Stomach smooth muscle (tissue), 2 donors: ENCODE results near the gene MAML2.

Source experiments
- H3K27ac ChIP-seq: one replicate; pipeline ENCODE4 v1.7.0; 2013; ENCODE audit warnings: mild to moderate bottlenecking, low read length, inconsistent platforms
- H3K27me3 ChIP-seq, 2 donors: one replicate each; pipeline ENCODE4 v1.7.0; 2013; ENCODE audit warnings: low read length in 2 of 2; ENCODE audit not compliant: insufficient read depth in 2 of 2, control insufficient read depth in 1 of 2
- H3K36me3 ChIP-seq, 2 donors: one replicate each; pipeline ENCODE4 v1.7.0; 2013; ENCODE audit warnings: low read length in 2 of 2; ENCODE audit not compliant: control insufficient read depth in 2 of 2, insufficient read depth in 2 of 2
- H3K4me1 ChIP-seq: one replicate; pipeline ENCODE4 v1.7.0; 2013; ENCODE audit warnings: low read length; ENCODE audit not compliant: control insufficient read depth, insufficient read depth
- H3K4me3 ChIP-seq, 2 donors: one replicate each; pipeline ENCODE4 v1.7.0; 2013; ENCODE audit warnings: low read length in 2 of 2
- H3K9ac ChIP-seq, 2 donors: one replicate each; pipeline ENCODE4 v1.7.0; 2013; ENCODE audit warnings: low read length in 2 of 2, mild to moderate bottlenecking in 1 of 2
- H3K9me3 ChIP-seq, 2 donors: one replicate each; pipeline ENCODE4 v1.7.0; 2013; ENCODE audit warnings: low read length in 2 of 2; ENCODE audit not compliant: control insufficient read depth in 2 of 2
- donor health status: healthy.
- donor health status: Pancreatic carcinoma.

Gene MAML2

DNA sequence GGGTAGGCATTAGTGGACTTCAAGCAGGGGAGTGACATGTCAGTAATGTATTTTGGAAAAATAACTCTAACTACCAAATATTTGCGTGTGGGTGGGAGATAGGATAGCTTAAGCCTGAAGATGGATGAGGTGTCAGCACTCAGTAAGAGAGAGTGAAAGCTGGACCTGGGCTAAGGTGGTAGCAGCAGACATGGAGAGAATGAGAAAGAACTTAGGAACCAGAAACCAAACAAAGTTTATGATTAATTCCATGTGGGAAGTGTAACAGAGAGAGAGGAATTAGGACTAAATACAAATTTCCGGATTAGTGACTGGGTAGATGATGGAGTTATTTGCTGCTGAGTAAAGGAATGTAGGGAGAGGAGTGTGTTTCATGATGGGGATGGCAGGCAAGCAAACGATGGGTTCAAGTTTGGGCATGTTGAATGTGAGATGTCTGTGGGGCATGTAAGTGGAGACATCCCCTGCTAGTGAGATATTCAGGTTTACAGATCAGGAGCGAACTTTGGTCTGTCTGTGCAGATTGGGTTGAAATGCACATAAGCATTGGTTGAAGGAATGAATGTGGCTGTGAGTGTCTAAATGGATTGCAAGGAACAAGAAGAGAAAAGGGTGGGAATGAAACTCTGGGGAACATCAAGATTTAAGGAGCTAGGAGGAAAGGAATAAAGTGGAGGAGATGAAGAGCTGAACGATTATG lies 233.5 kb downstream of the MAML2 start:
- Histone ChIP-seq H3K27me3 (no peaks in the 10 kb centered on the region), H3K9ac (no peak overlapping the region), H3K27ac (no peak overlapping the region), H3K36me3 (no peaks in the 10 kb centered on the region), H3K4me3 (no peak overlapping the region), H3K9me3 (no peaks in the 10 kb centered on the region), H3K4me1 (peaks cover 8% of the 10 kb centered on the region)

DNA sequence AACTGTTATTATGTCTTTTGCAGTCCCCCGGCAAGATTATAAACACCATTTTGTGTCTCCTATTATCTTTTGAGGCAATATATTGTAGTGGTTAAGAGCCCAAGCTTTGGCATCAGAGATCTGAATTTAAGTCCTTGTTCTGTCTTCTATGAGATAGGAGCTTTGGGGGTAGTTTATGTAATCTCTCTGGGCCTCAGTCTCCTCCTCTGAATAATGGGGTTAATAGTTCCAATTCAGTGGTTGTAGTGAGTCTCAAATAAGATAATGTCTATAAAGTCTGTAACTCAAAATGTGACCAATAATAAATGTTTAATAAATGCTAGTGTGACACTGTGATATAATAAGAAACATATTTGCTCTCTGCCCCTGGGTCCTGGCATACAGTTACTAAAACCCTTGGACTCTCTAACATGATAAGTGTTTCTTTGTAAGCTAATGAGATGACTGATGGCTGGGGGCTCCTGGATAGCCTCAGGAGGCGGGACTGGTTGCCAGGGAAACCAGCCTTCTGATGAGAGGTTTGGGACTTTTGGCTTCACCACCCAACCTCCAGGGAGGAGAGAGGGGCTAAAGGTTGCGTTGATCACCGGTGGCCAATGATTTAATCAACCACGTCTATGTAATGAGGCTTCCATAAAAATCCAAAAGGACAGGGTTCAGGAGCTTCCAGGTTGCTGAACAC lies 235.7 kb downstream of the MAML2 start:
- Histone ChIP-seq H3K4me1 (no peaks in the 10 kb centered on the region), H3K27ac (no peak overlapping the region), H3K27me3 (no peaks in the 10 kb centered on the region), H3K9me3 (no peaks in the 10 kb centered on the region), H3K4me3 (no peak overlapping the region), H3K9ac (no peak overlapping the region), H3K36me3 (no peaks in the 10 kb centered on the region)

DNA sequence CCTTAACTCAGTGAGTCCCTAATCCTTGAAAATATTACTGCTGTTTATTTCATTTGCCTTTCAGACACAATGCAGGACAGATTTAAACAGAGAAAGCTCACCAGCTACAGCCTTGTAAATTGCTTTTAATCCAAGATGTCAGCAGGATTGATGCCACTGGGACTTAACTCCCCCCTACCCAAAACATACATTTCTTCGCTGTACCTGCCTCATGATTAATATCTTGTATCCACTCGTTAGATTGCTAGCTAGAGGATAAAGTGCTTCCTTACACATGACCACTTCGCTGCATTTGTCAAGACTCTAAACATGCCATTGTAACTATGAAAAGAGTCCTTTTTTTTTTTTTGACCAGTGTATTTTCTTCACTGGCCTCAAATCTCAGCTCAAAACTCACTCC lies 236.3 kb downstream of the MAML2 start:
- H3K27ac ChIP-seq: no peak overlapping the region
- H3K4me3 ChIP-seq: no peak overlapping the region
- H3K36me3 ChIP-seq: no peaks in the 10 kb centered on the region
- no peak overlapping the region for H3K9ac ChIP-seq
- no peaks in the 10 kb centered on the region for H3K4me1 ChIP-seq
- no peaks in the 10 kb centered on the region for H3K9me3 ChIP-seq
- H3K27me3 ChIP-seq: no peaks in the 10 kb centered on the region

DNA sequence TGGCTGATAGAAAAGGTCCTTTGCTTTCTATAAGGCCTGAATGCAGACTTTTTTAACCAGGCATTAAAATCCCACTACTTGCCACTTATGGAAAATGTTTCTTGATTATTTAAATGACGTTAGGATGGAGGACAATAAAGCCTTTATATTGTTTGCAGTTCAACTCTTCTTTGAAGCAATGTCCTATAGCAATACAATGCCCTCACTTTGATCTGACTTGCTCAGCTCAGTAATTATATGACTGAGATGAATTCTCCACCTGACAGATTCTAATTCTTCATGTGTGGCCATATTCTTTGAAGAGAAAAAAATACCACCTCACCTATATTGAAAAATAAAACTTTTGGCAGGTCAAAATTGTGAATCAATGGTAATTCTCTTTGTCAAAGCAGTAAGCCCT lies 237.1 kb downstream of the MAML2 start:
- H3K27ac ChIP-seq: no peak overlapping the region

DNA sequence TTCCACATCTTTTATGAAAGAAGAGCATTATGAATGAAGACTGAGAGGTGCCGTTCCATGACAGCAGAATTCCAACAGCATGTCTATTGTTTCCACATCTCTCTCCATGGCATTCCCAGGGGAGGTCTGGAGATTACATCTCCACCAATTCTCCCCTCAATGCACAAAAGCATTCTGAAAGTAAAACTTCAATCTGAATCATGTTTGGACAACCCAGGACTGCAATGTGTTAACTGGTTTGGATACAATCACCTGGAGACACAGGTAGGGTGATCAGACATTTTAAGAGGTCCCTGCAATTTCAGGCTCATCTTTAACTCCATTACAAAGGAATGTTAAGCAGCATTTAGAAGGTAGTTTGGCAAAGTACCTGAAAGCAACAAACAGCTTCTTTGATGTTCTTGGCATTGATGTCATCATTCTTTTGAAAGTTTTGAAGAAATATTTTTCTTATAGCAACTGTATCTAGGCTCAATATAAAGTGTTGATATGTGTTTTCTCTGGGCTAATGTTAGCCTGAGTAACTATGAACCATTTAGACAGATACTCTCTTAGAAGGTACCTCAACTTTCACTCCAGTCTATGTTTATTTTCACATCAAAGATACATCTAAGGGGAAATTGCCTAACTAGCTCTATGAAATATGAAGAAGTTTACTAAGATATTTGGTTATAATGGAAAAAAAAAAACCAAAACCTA lies 237.6 kb downstream of the MAML2 start:
- H3K4me3 ChIP-seq: no peak overlapping the region
- H3K27ac ChIP-seq: no peak overlapping the region

More for the DNA sequence above, 237.1 kb downstream of the MAML2 start:
- Histone ChIP-seq H3K4me1 (no peaks in the 10 kb centered on the region), H3K36me3 (no peaks in the 10 kb centered on the region), H3K27me3 (no peaks in the 10 kb centered on the region), H3K4me3 (no peak overlapping the region), H3K9ac (no peak overlapping the region), H3K9me3 (no peaks in the 10 kb centered on the region)

DNA sequence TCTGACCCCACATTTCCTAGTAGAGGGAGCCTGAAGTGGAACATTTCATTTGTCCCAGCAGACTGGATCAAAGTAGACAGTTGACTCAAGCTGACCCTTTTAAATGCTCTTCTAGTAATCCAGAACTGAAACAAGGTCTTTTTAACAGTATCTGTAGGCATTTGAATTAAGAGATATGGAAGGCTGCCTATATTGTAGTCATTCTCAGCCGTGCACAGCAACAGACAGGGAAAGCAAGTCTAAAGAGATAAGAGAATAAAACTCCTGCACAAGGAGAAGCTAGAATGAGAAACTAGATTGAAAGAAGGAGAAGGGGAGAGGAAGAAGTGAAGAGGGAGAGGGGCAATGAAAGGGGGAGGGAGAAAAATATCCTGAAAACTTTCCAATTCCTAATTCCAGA lies 238.5 kb downstream of the MAML2 start:
- H3K9ac ChIP-seq: no peak overlapping the region
- H3K9me3 ChIP-seq: no peaks in the 10 kb centered on the region
- no peaks in the 10 kb centered on the region for H3K27me3 ChIP-seq
- no peaks in the 10 kb centered on the region for H3K4me1 ChIP-seq
- H3K4me3 ChIP-seq: no peak overlapping the region
- no peak overlapping the region for H3K27ac ChIP-seq
- H3K36me3 ChIP-seq: no peaks in the 10 kb centered on the region

More for the DNA sequence above, 237.6 kb downstream of the MAML2 start:
- no peaks in the 10 kb centered on the region for H3K9me3 ChIP-seq
- no peaks in the 10 kb centered on the region for H3K36me3 ChIP-seq
- no peaks in the 10 kb centered on the region for H3K4me1 ChIP-seq
- H3K27me3 ChIP-seq: no peaks in the 10 kb centered on the region
- H3K9ac ChIP-seq: no peak overlapping the region

DNA sequence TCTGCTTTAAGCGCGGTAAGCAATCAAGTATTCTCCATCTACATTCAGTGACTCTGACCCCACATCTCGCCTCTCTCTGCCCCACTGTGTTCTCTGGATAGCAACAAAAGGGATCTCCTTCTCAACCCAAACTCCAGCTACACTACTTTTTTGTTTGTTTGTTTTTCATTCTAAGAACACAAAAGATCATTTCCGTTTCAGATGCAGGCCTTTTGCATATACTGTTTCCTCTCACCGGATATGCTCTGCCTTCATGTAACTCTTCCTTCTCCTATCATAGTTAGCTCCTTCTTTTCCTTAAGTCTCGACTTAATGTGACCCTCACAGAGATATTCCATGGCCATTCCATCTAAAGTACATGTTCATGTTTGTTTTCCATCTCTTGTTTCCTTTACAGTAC lies 239.3 kb downstream of the MAML2 start:
- Histone ChIP-seq H3K27ac (no peak overlapping the region), H3K9me3 (no peaks in the 10 kb centered on the region), H3K36me3 (no peaks in the 10 kb centered on the region), H3K27me3 (no peaks in the 10 kb centered on the region), H3K4me1 (no peaks in the 10 kb centered on the region), H3K9ac (no peak overlapping the region), H3K4me3 (no peak overlapping the region)

DNA sequence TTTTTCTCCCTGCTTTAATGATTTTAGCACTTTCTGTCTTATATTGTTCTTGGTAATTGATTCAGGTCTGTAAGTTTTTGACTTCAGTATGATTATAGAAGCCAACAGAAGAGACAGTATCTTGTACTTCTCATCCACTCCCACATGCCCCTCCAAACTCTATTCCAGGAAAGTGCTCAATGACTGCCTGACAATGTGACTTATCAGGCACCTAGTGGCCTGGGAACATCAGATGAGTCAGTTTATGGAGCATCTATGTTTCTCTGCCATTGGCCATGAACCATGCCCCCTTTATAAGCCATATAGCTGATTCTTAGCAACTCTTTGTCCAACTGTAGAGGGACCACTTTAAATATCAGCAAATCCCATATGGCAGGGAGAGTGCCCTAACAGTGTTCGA lies 239.9 kb downstream of the MAML2 start:
- Histone ChIP-seq H3K4me1 (peaks cover 5% of the 10 kb centered on the region), H3K27me3 (no peaks in the 10 kb centered on the region), H3K4me3 (no peak overlapping the region), H3K36me3 (no peaks in the 10 kb centered on the region), H3K27ac (no peak overlapping the region), H3K9ac (no peak overlapping the region), H3K9me3 (no peaks in the 10 kb centered on the region)

DNA sequence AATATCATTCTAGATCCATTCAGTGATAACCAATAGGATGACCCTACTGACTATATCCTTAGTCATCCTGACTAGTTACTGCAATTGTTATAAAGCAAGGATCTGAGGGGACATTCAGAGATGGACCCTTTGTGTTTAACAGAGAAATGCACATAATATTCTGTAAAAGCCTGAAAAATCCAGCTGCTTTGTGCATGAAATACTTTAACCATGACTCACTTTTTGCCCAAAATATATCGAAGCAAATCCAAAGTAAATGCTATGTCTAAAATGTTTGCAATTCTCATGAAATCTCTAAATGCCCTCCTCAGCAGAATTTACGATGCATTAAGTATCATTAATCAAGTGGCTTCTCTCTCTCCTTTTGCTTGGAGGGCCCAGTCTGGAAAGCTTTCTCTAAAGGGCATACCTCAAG lies 240.3 kb downstream of the MAML2 start:
- Histone ChIP-seq H3K9me3 (no peaks in the 10 kb centered on the region), H3K27me3 (no peaks in the 10 kb centered on the region), H3K27ac (no peak overlapping the region), H3K4me3 (no peak overlapping the region), H3K4me1 (peaks cover 10% of the 10 kb centered on the region), H3K9ac (no peak overlapping the region), H3K36me3 (no peaks in the 10 kb centered on the region)

DNA sequence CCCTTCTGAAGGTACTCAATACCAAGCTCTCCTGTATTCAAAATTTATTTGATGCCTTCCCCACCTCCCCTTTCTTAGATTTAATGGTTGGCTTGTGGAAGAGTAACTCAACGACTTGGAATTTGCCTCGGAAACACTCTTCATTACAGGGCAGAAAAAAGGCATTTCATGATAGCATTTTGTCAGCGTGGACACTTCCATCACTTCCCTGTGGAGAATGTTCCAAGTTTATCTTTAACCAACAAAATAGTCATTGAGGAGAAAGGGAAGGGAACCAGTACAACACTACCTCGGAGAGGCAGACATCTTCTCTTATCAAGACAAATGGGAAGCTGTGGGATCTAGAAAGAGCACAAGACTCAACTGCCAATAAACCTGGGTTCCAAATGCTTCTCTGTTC lies 241.8 kb downstream of the MAML2 start:
- H3K27me3 ChIP-seq: no peaks in the 10 kb centered on the region
- H3K9ac ChIP-seq: no peak overlapping the region
- H3K36me3 ChIP-seq: no peaks in the 10 kb centered on the region
- H3K27ac ChIP-seq: no peak overlapping the region
- no peak overlapping the region for H3K4me3 ChIP-seq
- H3K9me3 ChIP-seq: no peaks in the 10 kb centered on the region
- H3K4me1 ChIP-seq: peaks cover 11% of the 10 kb centered on the region
